ENCODE measurements around the gene AFMID. TPM values are rescaled to one million over a fixed set of nuclear protein-coding genes. Genes with fewer than 3 reads are reported as not detected.

AFMID gene
- total RNA-seq, 1 experiment from 2014 or later, result 49.6 TPM

DNA sequence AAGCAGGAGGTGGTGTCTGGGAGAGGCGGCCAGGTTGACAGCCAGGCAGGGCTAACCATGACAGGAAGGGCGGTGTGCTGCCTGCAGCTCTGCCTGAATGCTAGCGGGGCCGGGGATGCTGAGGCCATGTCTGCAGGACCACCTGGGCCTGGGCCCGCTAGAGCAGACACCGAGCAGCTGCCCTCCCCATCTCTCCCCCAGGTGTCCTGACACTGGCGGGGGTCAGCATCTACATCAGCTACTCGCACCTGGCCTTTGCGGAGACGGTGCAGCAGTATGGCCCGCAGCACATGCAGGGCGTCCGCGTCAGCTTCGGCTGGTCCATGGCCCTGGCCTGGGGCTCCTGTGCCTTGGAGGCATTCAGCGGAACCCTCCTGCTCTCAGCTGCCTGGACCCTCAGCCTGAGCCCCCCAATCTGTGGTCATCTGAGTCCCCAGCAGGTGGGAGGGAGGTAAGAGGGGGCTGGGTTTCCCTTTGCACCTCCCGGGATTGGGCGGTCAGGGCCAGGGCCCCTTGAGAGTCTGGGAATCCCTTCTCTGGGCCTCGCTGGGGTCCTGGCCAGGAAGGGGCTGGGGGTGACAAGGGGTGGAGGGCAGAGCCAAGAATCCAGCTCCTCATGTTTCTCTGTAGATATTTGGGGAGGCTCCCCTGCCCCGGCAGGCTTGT lies 51.8 kb downstream of the AFMID start:
- Histone ChIP-seq H3K27me3 (no peaks in the 10 kb centered on the region), H3K4me3 (no peak overlapping the region), H3K36me3 (no peaks in the 10 kb centered on the region), H3K9me3 (no peaks in the 10 kb centered on the region)
- DNase-seq, result no peak

- no peak for DNase-seq
- no peaks in the 10 kb centered on the region for H3K27me3 ChIP-seq
- no peak overlapping the region for H3K4me3 ChIP-seq
- no peaks in the 10 kb centered on the region for H3K36me3 ChIP-seq
- no peaks in the 10 kb centered on the region for H3K9me3 ChIP-seq
Observed at GRCh38 chr17:78239489-78239931, 52.3 kb downstream of the AFMID start.

DNA sequence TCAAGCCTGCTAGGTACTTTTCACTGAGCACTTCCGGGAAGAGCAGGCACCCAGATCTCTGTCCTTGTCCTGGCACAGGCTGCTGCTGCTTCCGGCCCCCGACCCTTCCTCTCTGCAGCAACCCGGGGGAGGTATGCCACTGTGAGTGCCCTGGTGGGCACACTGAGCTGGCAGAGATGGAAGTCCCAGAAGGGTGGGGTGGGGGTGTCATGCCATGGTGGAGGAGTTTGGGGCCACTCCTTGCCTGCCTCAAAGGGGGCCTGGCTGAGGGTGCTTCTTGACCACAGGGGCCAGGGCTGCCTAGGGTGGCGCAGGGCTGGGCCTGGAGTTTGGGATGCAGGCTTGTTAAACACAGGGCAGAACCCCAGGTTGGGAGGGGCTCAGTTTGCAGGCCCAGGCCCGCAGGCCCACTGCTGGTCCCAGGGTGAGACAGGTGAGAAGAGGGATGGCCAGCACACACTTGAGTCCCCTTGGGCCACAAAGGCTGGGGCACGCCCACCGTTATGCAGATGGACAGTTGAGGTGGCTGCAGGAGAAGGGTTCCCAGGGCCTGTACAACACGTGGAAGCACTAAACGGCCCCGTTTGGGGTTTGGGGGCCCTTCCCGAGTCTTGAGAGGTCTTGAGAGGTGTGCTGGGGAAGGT lies 53.0 kb downstream of the AFMID start:
- no peak overlapping the region for H3K4me3 ChIP-seq
- DNase-seq, result no peak

GRCh38 chr17:78240839-78241238 lies 53.7 kb downstream of the AFMID start:
- Histone ChIP-seq H3K36me3 (no peaks in the 10 kb centered on the region), H3K4me3 (no peak overlapping the region), H3K9me3 (no peaks in the 10 kb centered on the region; the same call in 1 of the 2 replicates), H3K27me3 (no peaks in the 10 kb centered on the region)
- DNase-seq, result no peak

More for the DNA sequence above, 53.0 kb downstream of the AFMID start:
- H3K36me3 ChIP-seq, result no peaks in the 10 kb centered on the region
- H3K27me3 ChIP-seq, result no peaks in the 10 kb centered on the region
- H3K9me3 ChIP-seq, result no peaks in the 10 kb centered on the region; the same call in 1 of the 2 replicates

DNA sequence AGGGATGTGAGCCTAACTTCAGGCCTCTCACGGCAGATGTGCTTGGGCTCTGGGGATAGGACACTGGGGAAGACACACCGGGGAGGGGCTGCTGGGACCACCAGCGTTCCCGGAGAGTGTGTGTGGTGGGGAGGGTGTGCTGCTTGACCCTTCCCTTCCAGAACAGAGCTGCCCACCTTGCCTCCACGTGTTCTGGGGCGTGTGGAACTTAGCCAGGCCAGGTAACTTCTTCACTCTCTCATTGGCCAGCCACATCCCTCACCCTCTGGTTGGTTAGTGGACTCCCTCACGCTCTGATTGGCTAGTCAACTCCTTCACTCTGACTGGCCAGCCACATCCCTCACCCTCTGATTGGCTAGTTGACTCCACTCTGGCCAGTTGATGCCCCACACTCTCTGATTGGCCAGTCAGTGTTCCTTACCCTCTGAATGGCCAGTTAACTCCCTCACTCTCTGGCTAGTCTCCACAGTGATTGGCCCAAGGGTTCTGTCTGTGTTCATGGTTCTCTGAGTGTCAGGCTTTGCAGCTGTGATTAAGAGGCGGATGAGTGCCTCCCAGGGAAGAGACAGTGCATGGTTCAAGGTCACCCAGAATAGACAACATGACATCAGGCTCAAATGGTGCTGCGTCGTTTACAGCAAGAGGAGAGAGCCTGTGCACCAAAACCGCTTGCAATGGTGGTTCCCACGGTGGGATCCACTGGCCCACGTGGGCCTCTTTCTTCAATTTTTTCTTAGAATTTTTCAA lies 54.3 kb downstream of the AFMID start:
- no peaks in the 10 kb centered on the region; the same call in 1 of the 2 replicates for H3K9me3 ChIP-seq
- no peaks in the 10 kb centered on the region for H3K27me3 ChIP-seq
- H3K4me3 ChIP-seq, result no peak overlapping the region
- H3K36me3 ChIP-seq, result no peaks in the 10 kb centered on the region
- DNase-seq, result peak; percentile 74

DNA sequence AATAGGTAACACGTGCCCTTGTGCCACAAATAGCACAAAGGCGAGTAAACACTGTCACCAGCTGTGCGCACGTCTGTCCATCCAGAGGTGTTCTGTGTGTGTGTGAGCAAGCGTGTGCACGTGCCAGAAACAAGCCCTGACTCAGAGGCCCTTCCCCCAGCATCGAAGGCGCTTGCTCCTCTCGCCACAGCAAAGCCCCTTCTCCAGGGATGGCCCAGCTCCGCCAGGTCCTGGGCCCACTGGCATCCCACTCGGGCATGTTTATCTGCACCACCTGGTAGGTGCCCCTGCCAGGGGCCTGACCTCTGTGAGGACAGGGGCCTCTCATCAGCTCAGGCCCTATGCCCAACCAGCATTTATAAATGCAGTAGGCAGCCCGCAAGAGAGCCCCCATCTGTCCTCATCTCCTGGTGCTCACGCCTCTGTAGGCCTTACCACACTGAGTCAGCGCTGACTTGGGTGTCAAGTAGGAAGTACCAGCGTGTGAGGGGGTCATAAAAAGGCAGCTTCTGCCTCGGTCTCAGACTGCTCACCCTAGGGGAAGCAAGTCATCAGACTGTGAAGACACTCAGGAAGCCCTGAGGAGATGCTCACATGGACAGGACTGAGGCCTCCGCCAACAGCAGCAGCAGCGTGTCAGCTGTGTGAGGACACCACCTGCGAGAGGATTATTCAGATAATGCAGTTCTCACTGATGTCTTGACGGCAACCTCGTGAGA lies 55.0 kb downstream of the AFMID start:
- DNase-seq, result no peak
- Histone ChIP-seq H3K4me3 (no peak overlapping the region), H3K9me3 (no peaks in the 10 kb centered on the region; the same call in 1 of the 2 replicates), H3K36me3 (no peaks in the 10 kb centered on the region), H3K27me3 (no peaks in the 10 kb centered on the region)

DNA sequence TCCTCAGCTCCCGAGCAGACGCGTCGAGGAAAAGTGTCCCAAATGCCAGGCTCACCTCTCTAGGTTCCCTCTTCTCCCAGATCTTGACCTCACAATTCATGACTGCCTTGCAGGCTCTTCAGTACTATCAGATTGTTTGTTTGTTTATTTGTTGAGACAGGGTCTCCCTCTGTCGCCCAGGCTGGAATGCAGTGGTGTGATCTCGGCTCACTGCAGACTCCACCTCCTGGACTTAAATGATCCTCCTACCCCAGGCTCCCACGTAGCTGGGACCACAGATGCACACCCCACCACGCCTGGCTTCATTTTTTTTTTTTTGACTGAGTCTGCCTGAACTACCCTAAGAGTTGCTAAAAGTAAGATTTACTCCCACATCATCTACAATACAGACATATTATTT lies 60.1 kb downstream of the AFMID start:
- DNase-seq, result no peak
- no peaks in the 10 kb centered on the region for H3K36me3 ChIP-seq
- H3K4me3 ChIP-seq, result no peak overlapping the region
- no peaks in the 10 kb centered on the region; the same call in 1 of the 2 replicates for H3K9me3 ChIP-seq
- no peaks in the 10 kb centered on the region for H3K27me3 ChIP-seq

DNA sequence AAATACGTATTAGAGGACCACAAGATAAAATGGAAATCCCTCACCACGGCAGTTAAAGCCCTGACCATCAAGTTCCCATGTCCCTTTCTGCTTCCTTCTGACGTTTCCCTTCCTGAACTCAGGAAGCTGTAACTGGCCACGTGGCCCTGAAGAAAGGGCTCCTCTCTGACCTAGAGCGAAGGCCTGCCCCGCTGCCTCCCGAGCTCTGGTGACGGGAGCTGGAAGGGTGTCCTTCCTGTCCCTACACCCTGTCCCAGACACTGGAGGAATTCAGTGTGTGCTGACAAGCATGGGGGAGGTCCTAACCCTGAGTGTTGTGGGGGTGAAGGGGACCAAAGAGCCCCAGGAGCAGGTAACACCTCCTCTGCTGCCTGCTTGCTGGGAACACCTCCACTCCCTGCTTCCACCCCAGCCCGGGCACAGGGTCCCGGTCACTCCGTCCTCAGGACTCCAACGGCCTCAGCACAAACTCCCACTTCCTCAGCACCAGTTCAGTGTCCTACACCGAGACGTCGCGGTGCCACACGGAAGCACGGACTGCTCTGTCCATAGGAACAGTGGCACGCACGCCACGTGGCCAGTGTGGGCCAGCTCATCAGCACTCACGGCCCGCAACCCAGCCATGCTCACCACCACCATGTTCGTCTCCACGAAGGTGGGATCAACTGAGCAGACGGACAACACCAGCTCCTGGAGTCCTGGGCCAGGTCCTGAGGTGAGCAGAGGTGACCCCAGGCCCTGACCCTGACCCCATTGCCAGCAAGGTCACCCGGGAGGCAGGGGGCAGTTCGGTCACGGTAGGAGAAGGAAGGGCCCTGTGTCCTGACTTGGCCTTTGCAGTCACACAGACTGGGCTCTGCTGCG lies 61.1 kb downstream of the AFMID start:
- no peak for DNase-seq
- Histone ChIP-seq H3K4me3 (no peak overlapping the region), H3K27me3 (no peaks in the 10 kb centered on the region), H3K36me3 (no peaks in the 10 kb centered on the region), H3K9me3 (no peaks in the 10 kb centered on the region; the same call in 1 of the 2 replicates)

GRCh38 chr17:78249074-78249817 lies 62.1 kb downstream of the AFMID start:
- H3K27me3 ChIP-seq, result no peaks in the 10 kb centered on the region
- H3K36me3 ChIP-seq, result no peaks in the 10 kb centered on the region
- DNase-seq, result no peak
- H3K4me3 ChIP-seq, result no peak overlapping the region
- H3K9me3 ChIP-seq, result no peaks in the 10 kb centered on the region; the same call in 1 of the 2 replicates

DNA sequence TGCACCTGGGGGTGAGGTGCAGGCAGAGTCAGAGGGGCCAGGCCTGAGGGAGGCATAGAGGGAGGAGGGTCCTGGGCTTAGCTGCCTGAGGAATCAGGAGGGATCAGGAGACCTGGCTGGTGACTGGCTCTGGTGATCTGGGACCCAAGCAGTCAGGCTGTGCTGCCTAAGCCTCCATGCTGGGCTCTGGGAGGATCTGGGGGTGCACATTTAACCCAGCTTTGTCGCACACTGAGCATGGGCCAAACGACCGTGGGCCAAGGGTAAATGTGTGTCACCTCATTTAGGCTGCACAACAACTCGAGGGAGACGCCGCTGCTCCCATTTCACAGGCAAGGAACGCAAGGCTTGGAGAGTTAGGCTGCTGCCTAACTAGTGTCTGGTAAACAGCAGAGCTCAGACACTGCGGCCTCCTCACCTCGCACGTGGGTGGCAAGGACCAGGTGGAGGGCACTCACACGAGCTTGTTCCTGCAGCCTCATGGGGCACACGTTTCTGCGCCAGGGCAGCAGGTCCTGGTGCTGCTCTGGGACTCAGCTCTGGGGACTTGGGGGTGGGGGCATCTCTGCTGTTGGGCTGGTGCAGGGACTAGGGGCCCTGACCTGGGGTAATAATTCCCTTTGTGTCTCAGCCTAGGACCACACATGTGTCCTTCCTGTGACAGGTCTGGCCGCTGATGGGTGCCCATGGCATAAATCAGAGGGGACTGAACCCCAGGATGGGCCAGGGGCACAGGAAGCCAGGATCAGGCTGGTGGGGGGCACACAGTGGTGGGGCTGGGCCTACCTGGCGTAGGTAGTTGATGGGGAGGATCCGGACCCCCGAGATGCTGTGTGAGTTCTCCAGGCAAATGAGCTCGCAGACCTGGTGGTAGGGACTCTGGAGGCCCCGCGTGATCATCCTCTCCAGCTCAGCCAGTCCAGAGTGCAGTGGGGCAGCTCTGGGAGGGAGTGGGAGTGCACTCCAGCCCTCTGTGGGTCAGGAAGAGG lies 63.0 kb downstream of the AFMID start:
- H3K27me3 ChIP-seq, result no peaks in the 10 kb centered on the region
- no peak overlapping the region for H3K4me3 ChIP-seq
- H3K36me3 ChIP-seq, result no peaks in the 10 kb centered on the region
- DNase-seq, result no peak
- no peaks in the 10 kb centered on the region; the same call in 1 of the 2 replicates for H3K9me3 ChIP-seq

DNA sequence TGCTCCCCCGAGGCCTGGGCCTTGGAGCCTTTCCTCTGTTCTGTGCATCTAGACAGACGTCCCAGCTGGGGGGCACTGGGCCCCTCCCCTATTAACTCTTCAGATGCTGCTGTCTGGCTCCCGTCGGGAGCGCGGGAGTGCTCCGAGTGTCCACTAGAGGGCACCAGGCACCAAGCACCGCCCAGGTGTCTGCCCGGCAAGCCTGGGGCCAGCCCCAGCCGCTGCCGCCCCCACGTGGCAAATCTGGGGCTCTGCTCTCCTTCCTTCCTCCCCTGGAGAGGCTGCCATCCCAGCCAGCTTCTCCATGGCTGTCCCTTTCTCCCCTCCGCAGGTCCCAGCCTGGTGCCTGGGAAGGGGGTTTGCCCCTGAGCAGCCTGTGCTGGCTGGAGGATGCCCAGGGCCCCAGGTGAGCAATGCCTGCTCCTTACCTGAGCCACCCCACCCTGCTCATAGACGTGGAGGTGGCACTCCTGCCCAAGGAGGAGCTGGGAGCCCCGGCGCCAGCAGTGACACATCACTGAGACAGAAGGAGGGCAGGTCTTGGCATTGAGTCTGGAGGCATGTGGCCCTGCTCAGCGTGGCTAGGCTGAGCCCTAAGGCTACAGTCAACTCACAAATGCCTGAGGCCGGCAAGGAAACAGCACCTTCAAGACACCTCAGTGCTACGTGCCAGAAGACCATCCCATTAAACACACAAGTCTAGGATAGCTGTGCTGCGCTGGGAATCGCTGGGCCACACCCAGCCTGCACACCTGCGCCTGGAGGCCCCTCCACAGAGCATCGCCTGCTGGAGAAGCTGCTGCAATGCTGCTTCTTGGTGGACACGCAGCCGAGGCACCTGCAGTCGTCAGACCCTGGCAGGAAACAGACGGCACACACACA lies 64.0 kb downstream of the AFMID start:
- DNase-seq, result peak; percentile 86
- no peaks in the 10 kb centered on the region for H3K27me3 ChIP-seq
- H3K4me3 ChIP-seq, result no peak overlapping the region
- no peaks in the 10 kb centered on the region for H3K9me3 ChIP-seq
- H3K36me3 ChIP-seq, result no peaks in the 10 kb centered on the region

- DNase-seq, result no peak
- no peaks in the 10 kb centered on the region for H3K36me3 ChIP-seq
- no peaks in the 10 kb centered on the region for H3K9me3 ChIP-seq
- H3K27me3 ChIP-seq, result no peaks in the 10 kb centered on the region
- no peak overlapping the region for H3K4me3 ChIP-seq
Observed at GRCh38 chr17:78251773-78252103, 64.6 kb downstream of the AFMID start.

- H3K36me3 ChIP-seq, result no peaks in the 10 kb centered on the region
- H3K9me3 ChIP-seq, result no peaks in the 10 kb centered on the region
- no peak overlapping the region for H3K4me3 ChIP-seq
- DNase-seq, result no peak
- no peaks in the 10 kb centered on the region for H3K27me3 ChIP-seq
Observed at GRCh38 chr17:78252111-78252634, 65.0 kb downstream of the AFMID start.
